NT2/D1 (cell line): ENCODE data around the gene PDCD11.

Experiments used
- SUZ12 ChIP-seq: IDR thresholded peaks from 2 replicates; pipeline ENCODE4 v1.6.1; 2011; ENCODE audit not compliant: insufficient read length, insufficient read depth; ENCODE audit errors: extremely low read depth
- YY1 ChIP-seq: IDR thresholded peaks from 2 replicates; pipeline ENCODE4 v1.6.1; 2011; ENCODE audit not compliant: insufficient read length, insufficient read depth
- ZNF274 ChIP-seq: IDR thresholded peaks from 2 replicates; pipeline ENCODE4 v1.6.1; 2011; ENCODE audit warnings: mild to moderate bottlenecking, low read depth, low read length

DNA sequence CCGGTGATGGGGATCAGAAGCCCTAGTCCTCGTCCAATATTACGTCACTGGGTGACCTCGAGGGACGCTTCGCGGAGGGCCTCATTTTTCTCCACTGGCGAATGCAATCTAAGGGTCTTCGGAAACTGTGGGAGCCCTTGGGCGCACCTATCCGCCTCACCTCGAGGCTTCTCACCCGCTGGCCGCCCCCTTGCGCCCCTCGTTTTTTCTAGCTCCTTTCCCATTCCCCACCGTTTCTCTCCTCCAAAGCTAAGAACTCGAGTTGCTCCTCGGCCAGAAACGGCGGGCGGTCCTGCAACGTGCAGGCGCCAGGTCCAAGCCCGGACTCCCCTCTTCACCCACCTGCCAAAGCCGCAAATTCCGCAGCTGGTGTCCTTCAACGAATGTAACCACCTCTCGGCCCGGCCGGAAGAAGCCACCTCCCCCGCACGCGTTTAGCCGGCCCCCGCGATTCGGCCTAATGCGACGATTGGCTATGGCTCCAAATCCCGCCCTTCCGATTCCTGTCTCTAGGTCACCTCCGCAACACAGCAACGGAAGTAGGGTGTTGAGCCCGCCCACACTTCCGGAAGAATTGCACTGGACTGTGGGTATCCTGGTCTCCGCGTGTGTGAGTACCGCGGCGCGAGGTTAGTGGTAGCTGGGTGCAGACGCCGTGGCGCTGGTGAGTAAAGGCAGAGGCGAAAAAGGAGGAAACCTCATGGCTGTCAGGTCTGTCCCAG, at the start of gene PDCD11, which contains the start of gene ATP5MK:
- TF ChIP-seq YY1 (no peak), ZNF274 (no peak), SUZ12 (no peak)
